ENCODE measurements around the gene TCAP.

TCAP gene

GRCh38 chr17:39667945-39668924 is 3.1 kb downstream of the TCAP start, which contains the start of gene PNMT:
TSS of gene PNMT (plus strand) at chr17:39668453. CDS start at chr17:39668476, 23 bp downstream.
- DNase-seq = peak; percentile 79

GRCh38 chr17:39669897-39670735 is 5.0 kb downstream of the TCAP start:
- DNase-seq = no peak

GRCh38 chr17:39670746-39671145 is 5.6 kb downstream of the TCAP start:
- DNase-seq = no peak

GRCh38 chr17:39671651-39672521 is 6.7 kb downstream of the TCAP start:
- no peak for DNase-seq

GRCh38 chr17:39672522-39673334 is 7.6 kb downstream of the TCAP start:
- DNase-seq = no peak

- no peak for DNase-seq
These were observed 8.4 kb downstream of the TCAP start for GRCh38 chr17:39673335-39674081.

- no peak for DNase-seq
These were observed 9.0 kb downstream of the TCAP start for GRCh38 chr17:39674179-39674578.

GRCh38 chr17:39674702-39675389 is 9.7 kb downstream of the TCAP start:
- peak; percentile 51 for DNase-seq

- DNase-seq = no peak
These were observed 10.4 kb downstream of the TCAP start for GRCh38 chr17:39675390-39676082.

GRCh38 chr17:39676198-39676819 is 11.2 kb downstream of the TCAP start:
- peak; percentile 49 for DNase-seq

- DNase-seq = no peak
These were observed 11.9 kb downstream of the TCAP start for GRCh38 chr17:39677072-39677471.

- DNase-seq = peak; percentile 70
These were observed 12.6 kb downstream of the TCAP start for GRCh38 chr17:39677542-39678339.

GRCh38 chr17:39678340-39679116 is 13.4 kb downstream of the TCAP start:
- no peak for DNase-seq

- DNase-seq = no peak
These were observed 14.5 kb downstream of the TCAP start for GRCh38 chr17:39679521-39680192.

- peak; percentile 8 for DNase-seq
These were observed 18.3 kb downstream of the TCAP start for GRCh38 chr17:39683295-39683939.
